ENCODE data around the gene EXOC6. TPM values are rescaled to one million over a fixed set of nuclear protein-coding genes. Genes with fewer than 3 reads are reported as not detected.

The EXOC6 gene
- total and polyA plus RNA-seq, 10 donors: 7.0 to 40.0 (median 25.4) TPM

- no peak for TF ChIP-seq POLR2AphosphoS5 (IDR thresholded peaks at IDR 0.05)
- no peak for TF ChIP-seq POLR2A (IDR thresholded peaks at IDR 0.05)
- TF ChIP-seq CTCF (IDR thresholded peaks at IDR 0.05 in 8 of 11, conservative IDR thresholded peaks at IDR 0.05 in 3 of 11): no peak
- intact Hi-C loops (cut with DNase I; ENCODE audit: low total_unique reads): no loop called here
- H3K4me3 ChIP-seq: no peak overlapping the region
- H3K27ac ChIP-seq: no peak overlapping the region
- DNase-seq: no peak
- H3K36me3 ChIP-seq: peaks cover 0 to 40% (median 11%) of the 10 kb centered on the region in 6 donors
- H3K4me1 ChIP-seq: peaks cover 0 to 7% (median 0%) of the 10 kb centered on the region in 6 donors
- H3K9me3 ChIP-seq: no peaks in the 10 kb centered on the region
- H3K27me3 ChIP-seq (replicated peaks in 1 of 7): no peaks in the 10 kb centered on the region
Measured at GRCh38 chr10:92894081-92894655, 45.8 kb downstream of the EXOC6 start.

- TF ChIP-seq CTCF (IDR thresholded peaks at IDR 0.05 in 8 of 11, conservative IDR thresholded peaks at IDR 0.05 in 3 of 11): no peak
- TF ChIP-seq POLR2AphosphoS5 (IDR thresholded peaks at IDR 0.05): no peak
- no peak for TF ChIP-seq POLR2A (IDR thresholded peaks at IDR 0.05)
- no peak for DNase-seq
- intact Hi-C loops (cut with DNase I; ENCODE audit: low total_unique reads): no loop called here
- Histone ChIP-seq H3K36me3 (peaks cover 0 to 52% (median 11%) of the 10 kb centered on the region in 6 donors), H3K4me3 (no peak overlapping the region), H3K4me1 (peaks cover 0 to 3% (median 0%) of the 10 kb centered on the region in 6 donors), H3K27me3 (replicated peaks in 1 of 7) (no peaks in the 10 kb centered on the region), H3K9me3 (no peaks in the 10 kb centered on the region), H3K27ac (no peak overlapping the region)
- 92 to 97% (median 95%) methylated on average over 5 of the region's 5 CpGs for WGBS, 5 donors
Measured at GRCh38 chr10:92897916-92898315, 49.6 kb downstream of the EXOC6 start.

GRCh38 chr10:92901819-92902251, 53.5 kb downstream of the EXOC6 start:
- peak overlapping the region in 2 of 8 donors; percentile 11 to 34 for H3K27ac ChIP-seq
- TF ChIP-seq POLR2AphosphoS5 (IDR thresholded peaks at IDR 0.05): no peak
- TF ChIP-seq POLR2A (IDR thresholded peaks at IDR 0.05): no peak
- no peak for TF ChIP-seq CTCF (IDR thresholded peaks at IDR 0.05 in 8 of 11, conservative IDR thresholded peaks at IDR 0.05 in 3 of 11)
- peaks cover 0 to 54% (median 11%) of the 10 kb centered on the region in 6 donors for H3K36me3 ChIP-seq
- intact Hi-C loops (cut with DNase I; ENCODE audit: low total_unique reads): no loop called here
- no peak overlapping the region for H3K4me3 ChIP-seq
- H3K9me3 ChIP-seq: no peaks in the 10 kb centered on the region
- H3K27me3 ChIP-seq (replicated peaks in 1 of 7): no peaks in the 10 kb centered on the region
- WGBS, 5 donors: 65 to 92% (median 85%) methylated on average over 3 of the region's 3 CpGs
- H3K4me1 ChIP-seq: peaks cover 0 to 3% (median 0%) of the 10 kb centered on the region in 6 donors
- DNase-seq: no peak

GRCh38 chr10:92903633-92904032, 55.3 kb downstream of the EXOC6 start:
- intact Hi-C loops (cut with DNase I; ENCODE audit: low total_unique reads): no loop called here
- Histone ChIP-seq H3K36me3 (peaks cover 0 to 53% (median 0%) of the 10 kb centered on the region in 6 donors), H3K27ac (no peak overlapping the region), H3K27me3 (replicated peaks in 1 of 7) (no peaks in the 10 kb centered on the region), H3K4me3 (no peak overlapping the region), H3K9me3 (no peaks in the 10 kb centered on the region), H3K4me1 (peaks cover 0 to 3% (median 0%) of the 10 kb centered on the region in 6 donors)
- no peak for TF ChIP-seq CTCF (IDR thresholded peaks at IDR 0.05 in 8 of 11, conservative IDR thresholded peaks at IDR 0.05 in 3 of 11)
- no peak for TF ChIP-seq POLR2AphosphoS5 (IDR thresholded peaks at IDR 0.05)
- no peak for DNase-seq
- WGBS, 5 donors: 95 to 100% (median 98%) methylated on average over 1 of the region's 1 CpG
